Mesodermal cell (in vitro differentiated cells): ENCODE measurements around the gene ATP7A.
"Not testable (repeated sequence)": the region's sequence is repeated elsewhere in the genome, so short reads cannot be mapped to it uniquely, and the experiment has no call there.

Experiments used
- H3K27ac ChIP-seq: 2 replicates; pipeline ENCODE4 v1.7.0; 2013; ENCODE audit warnings: mild to moderate bottlenecking, low read depth, low read length, moderate library complexity; ENCODE audit not compliant: severe bottlenecking
- H3K36me3 ChIP-seq: 2 replicates; pipeline ENCODE4 v1.7.1; 2013; ENCODE audit warnings: mild to moderate bottlenecking, low read length, moderate library complexity; ENCODE audit not compliant: control insufficient read depth, insufficient read depth
- H3K4me1 ChIP-seq: one replicate; pipeline ENCODE4 v1.7.1; 2013; ENCODE audit warnings: mild to moderate bottlenecking, low read length; ENCODE audit not compliant: insufficient read depth, control insufficient read depth, poor library complexity, severe bottlenecking
- H3K4me3 ChIP-seq: 2 replicates; pipeline ENCODE4 v1.7.0; 2013; ENCODE audit warnings: low read length, control low read depth, mild to moderate bottlenecking; ENCODE audit not compliant: insufficient read depth, poor library complexity, severe bottlenecking; ENCODE audit errors: extremely low read depth
- H3K9me3 ChIP-seq: 2 replicates; pipeline ENCODE4 v1.7.1; 2013; ENCODE audit warnings: mild to moderate bottlenecking, low read length, moderate library complexity; ENCODE audit not compliant: control insufficient read depth
- WGBS, 2 experiments: methylation state at CpG; one replicate each; pipeline ENCODE4 v1.1.5; 2013; ENCODE audit warnings: missing lambda C conversion rate in 2 of 2; ENCODE audit not compliant: insufficient coverage in 2 of 2; 5-methylcytosine and 5-hydroxymethylcytosine counted together

The ATP7A gene

GRCh38 chrX:77945031-77945430 is 34.5 kb downstream of the ATP7A start:
- not testable (repeated sequence) for H3K4me3 ChIP-seq, H3K27ac ChIP-seq, H3K4me1 ChIP-seq, H3K9me3 ChIP-seq, H3K36me3 ChIP-seq
- no CpG with 5 or more reads among the region's 6 CpGs for WGBS, 2 experiments

- H3K36me3 ChIP-seq = no peaks in the 10 kb centered on the region
- WGBS, 2 experiments = 60 to 100% methylated on average over 1 to 3 of the region's 7 CpGs
- no peak overlapping the region for H3K4me3 ChIP-seq
- no peaks in the 10 kb centered on the region for H3K9me3 ChIP-seq
- H3K27ac ChIP-seq = no peak overlapping the region
- H3K4me1 ChIP-seq = no peaks in the 10 kb centered on the region
Observed at GRCh38 chrX:77945910-77946545, 35.5 kb downstream of the ATP7A start.

GRCh38 chrX:77946571-77946970 is 36.1 kb downstream of the ATP7A start:
- Histone ChIP-seq H3K4me3 (no peak overlapping the region), H3K27ac (no peak overlapping the region), H3K36me3 (no peaks in the 10 kb centered on the region), H3K9me3 (no peaks in the 10 kb centered on the region), H3K4me1 (no peaks in the 10 kb centered on the region)
- no CpG with 5 or more reads among the region's 2 CpGs for WGBS, 2 experiments

- no CpG with 5 or more reads among the region's 2 CpGs for WGBS, 2 experiments
- H3K36me3 ChIP-seq = no peaks in the 10 kb centered on the region
- H3K27ac ChIP-seq = no peak overlapping the region
- no peak overlapping the region for H3K4me3 ChIP-seq
- no peaks in the 10 kb centered on the region for H3K4me1 ChIP-seq
- no peaks in the 10 kb centered on the region for H3K9me3 ChIP-seq
Observed at GRCh38 chrX:77949840-77950239, 39.3 kb downstream of the ATP7A start.

- no peaks in the 10 kb centered on the region for H3K9me3 ChIP-seq
- H3K4me3 ChIP-seq = no peak overlapping the region
- no peaks in the 10 kb centered on the region for H3K4me1 ChIP-seq
- H3K27ac ChIP-seq = no peak overlapping the region
- H3K36me3 ChIP-seq = no peaks in the 10 kb centered on the region
- WGBS, 2 experiments = no CpG with 5 or more reads among the region's 1 CpG
Observed at GRCh38 chrX:77952173-77952572, 41.7 kb downstream of the ATP7A start.

- no peak overlapping the region for H3K27ac ChIP-seq
- H3K9me3 ChIP-seq = no peaks in the 10 kb centered on the region
- no peak overlapping the region for H3K4me3 ChIP-seq
- H3K36me3 ChIP-seq = no peaks in the 10 kb centered on the region
- WGBS, 2 experiments = no CpG with 5 or more reads among the region's 1 CpG
- no peaks in the 10 kb centered on the region for H3K4me1 ChIP-seq
Observed at GRCh38 chrX:77953302-77953701, 42.8 kb downstream of the ATP7A start.

GRCh38 chrX:77953708-77954107 is 43.2 kb downstream of the ATP7A start:
- H3K9me3 ChIP-seq = no peaks in the 10 kb centered on the region
- H3K36me3 ChIP-seq = no peaks in the 10 kb centered on the region
- WGBS, 2 experiments = no CpG with 5 or more reads among the region's 1 CpG
- H3K4me3 ChIP-seq = no peak overlapping the region
- H3K4me1 ChIP-seq = no peaks in the 10 kb centered on the region
- H3K27ac ChIP-seq = no peak overlapping the region

- Histone ChIP-seq H3K9me3 (no peaks in the 10 kb centered on the region), H3K27ac (no peak overlapping the region), H3K36me3 (no peaks in the 10 kb centered on the region), H3K4me3 (no peak overlapping the region), H3K4me1 (peaks cover 6% of the 10 kb centered on the region)
- WGBS, 2 experiments = no CpG with 5 or more reads among the region's 1 CpG
Observed at GRCh38 chrX:77960567-77960966, 50.1 kb downstream of the ATP7A start.

GRCh38 chrX:77961063-77961462 is 50.6 kb downstream of the ATP7A start:
- 100% methylated on average over 2 of the region's 2 CpGs; no CpG with 5 or more reads in 1 of the 2 experiments for WGBS, 2 experiments
- Histone ChIP-seq H3K27ac (no peak overlapping the region), H3K36me3 (no peaks in the 10 kb centered on the region), H3K9me3 (no peaks in the 10 kb centered on the region), H3K4me1 (peaks cover 6% of the 10 kb centered on the region), H3K4me3 (no peak overlapping the region)

GRCh38 chrX:77962068-77962902 is 51.8 kb downstream of the ATP7A start:
- Histone ChIP-seq H3K27ac (no peak overlapping the region), H3K9me3 (no peaks in the 10 kb centered on the region), H3K4me3 (no peak overlapping the region), H3K4me1 (peaks cover 6% of the 10 kb centered on the region), H3K36me3 (no peaks in the 10 kb centered on the region)
- WGBS, 2 experiments = 94% methylated on average over 5 of the region's 13 CpGs; no CpG with 5 or more reads in 1 of the 2 experiments

GRCh38 chrX:77966361-77966760 is 55.9 kb downstream of the ATP7A start:
- Histone ChIP-seq H3K36me3 (no peaks in the 10 kb centered on the region), H3K27ac (no peak overlapping the region), H3K9me3 (no peaks in the 10 kb centered on the region), H3K4me1 (peaks cover 6% of the 10 kb centered on the region), H3K4me3 (no peak overlapping the region)
- WGBS, 2 experiments = no CpG with 5 or more reads among the region's 3 CpGs
